Ovary (tissue), 9 donors: ENCODE results near the gene PPM1E. TPM values are rescaled to one million over a fixed set of nuclear protein-coding genes. Genes with fewer than 3 reads are reported as not detected.

ENCODE experiments used
- DNase-seq, 5 donors: peaks; one replicate each; pipeline ENCODE4 v3.0.0-alpha.2; 2019 to 2020
- H3K27ac ChIP-seq, 2 donors: fragments of 200-600 bp; one replicate each; pipeline versions ENCODE4 v1.5.1 to v1.8.0; 2019 to 2022
- H3K27me3 ChIP-seq: fragments of 200-600 bp; one replicate; pipeline ENCODE4 v1.8.0; 2022
- H3K36me3 ChIP-seq: fragments of 200-600 bp; sonication (generic); one replicate; pipeline ENCODE4 v1.5.1; 2019
- H3K4me1 ChIP-seq: one replicate; pipeline ENCODE4 v1.8.1; 2013; ENCODE audit warnings: mild to moderate bottlenecking, moderate library complexity; ENCODE audit not compliant: insufficient read depth
- H3K4me3 ChIP-seq: fragments of 200-600 bp; sonication (generic); one replicate; pipeline ENCODE4 v1.5.1; 2017
- H3K9me3 ChIP-seq, 2 donors: fragments of 200-600 bp in 1 of 2; sonication (generic) in 1 of 2; one replicate each; pipeline versions ENCODE4 v1.5.1 to v1.8.1; 2013 to 2019; ENCODE audit warnings: mild to moderate bottlenecking in 1 of 2, moderate library complexity in 1 of 2
- CTCF ChIP-seq, 3 donors: fragments of 450-650 bp in 2 of 3; fragments of 200-600 bp in 1 of 3; IDR thresholded peaks; one replicate each; pipeline versions ENCODE4 v1.5.1 to v1.8.0; 2016 to 2022; ENCODE audit warnings: antibody characterized with exemption in 3 of 3, mild to moderate bottlenecking in 1 of 3
- EP300 ChIP-seq: sonication (generic); formaldehyde crosslinking; IDR thresholded peaks from one replicate; pipeline ENCODE4 v1.6.1; 2017; ENCODE audit warnings: antibody characterized with exemption
- POLR2A ChIP-seq: fragments of 450-650 bp; IDR thresholded peaks from one replicate; pipeline ENCODE4 v1.6.1; 2017; ENCODE audit warnings: antibody characterized with exemption, mild to moderate bottlenecking, moderate library complexity
- WGBS, 3 donors: extraction: QIAGEN DNeasy Blood & Tissue Kit in 1 of 3; methylation state at CpG; one replicate each; pipeline versions ENCODE4 v1.1.5 to v1.1.7; 2013 to 2017; 5-methylcytosine and 5-hydroxymethylcytosine counted together
- intact Hi-C, 4 donors: fragments of 100-400 bp; cut with DNase I; formaldehyde crosslinking; loops; one replicate each; pipeline versions ENCODE4 v1.11.0 to v1.15.1; 2022 to 2023
- polyA plus RNA-seq, 2 donors: library from polyadenylated mRNA; stranded (reverse); fragments of 200-250 nt in 1 of 2; fragments of 350-450 nt in 1 of 2; fragmentation: Illumina TruSeq in 1 of 2; extraction: RNeasy Lipid Tissue Mini Kit (QIAGEN cat#74804) in 1 of 2; gene quantifications; one replicate each; pipeline ENCODE4 v1.2.3, GENCODE V29; 2013 to 2014
- total RNA-seq, 7 donors: library from RNA; depleted of rRNA in 2 of 7; stranded (reverse); fragments of >200 nt in 2 of 7; fragmentation: NEBNext Ultra II Directional in 3 of 7; extraction: Animal tissue kit (Norgen Biotek cat#: 25700) in 3 of 7; gene quantifications; one replicate each; pipeline versions ENCODE4 v1.1.0 to v1.2.4, GENCODE V29; 2016 to 2023
- donor health status: DM: no; HTN: no; CAD: no; lungs with moderate emphysema.
- donor health status: DM: no; HTN: no; CAD: no.
- donor health status: Bipolar disorder and iron deficiency.
- donor health status: DM: yes; HTN: yes; CAD: no.
- donor health status: DM: no; HTN: no; CAD: no.
- donor health status: DM: yes; HTN: yes; CAD: no.

Gene PPM1E
- total and polyA plus RNA-seq, 9 donors = 0.17 to 3.2 (median 0.47) TPM

- TF ChIP-seq CTCF (IDR thresholded peaks at IDR 0.05) (no peak), EP300 (no peak), POLR2A (no peak)
- H3K36me3 ChIP-seq = no peaks in the 10 kb centered on the region
- WGBS, 3 donors = 50 to 66% (median 61%) methylated on average over 7 of the region's 7 CpGs
Observed at GRCh38 chr17:58997756-58998553, 242.3 kb downstream of the PPM1E start.

GRCh38 chr17:58998871-58999270 lies 243.2 kb downstream of the PPM1E start:
- Histone ChIP-seq H3K27me3 (no peaks in the 10 kb centered on the region), H3K4me3 (no peak overlapping the region), H3K9me3 (no peaks in the 10 kb centered on the region), H3K36me3 (no peaks in the 10 kb centered on the region), H3K27ac (no peak overlapping the region), H3K4me1 (peaks cover 2% of the 10 kb centered on the region)
- WGBS, 3 donors = 89 to 95% (median 93%) methylated on average over 4 of the region's 4 CpGs
- TF ChIP-seq EP300 = no peak
- TF ChIP-seq POLR2A = no peak
- no peak for TF ChIP-seq CTCF (IDR thresholded peaks at IDR 0.05)
- intact Hi-C loops = no loop called here
- DNase-seq = no peak

More at GRCh38 chr17:58997756-58998553, 242.3 kb downstream of the PPM1E start:
- Histone ChIP-seq H3K9me3 (no peaks in the 10 kb centered on the region), H3K4me3 (no peak overlapping the region), H3K4me1 (peaks cover 2% of the 10 kb centered on the region), H3K27me3 (no peaks in the 10 kb centered on the region), H3K27ac (no peak overlapping the region)
- intact Hi-C loops = no loop called here
- DNase-seq = no peak

GRCh38 chr17:58999500-58999899 lies 243.8 kb downstream of the PPM1E start:
- no peak overlapping the region for H3K4me3 ChIP-seq
- H3K36me3 ChIP-seq = no peaks in the 10 kb centered on the region

GRCh38 chr17:59000022-59000421 lies 244.4 kb downstream of the PPM1E start:
- Histone ChIP-seq H3K36me3 (no peaks in the 10 kb centered on the region), H3K4me1 (peaks cover 2% of the 10 kb centered on the region), H3K9me3 (no peaks in the 10 kb centered on the region), H3K4me3 (no peak overlapping the region), H3K27ac (no peak overlapping the region), H3K27me3 (no peaks in the 10 kb centered on the region)
- intact Hi-C loops = loop anchor here in 3 of 4 donors (5.0 to 10.0 kb wide), 4 partner anchors 285 to 475 kb away; no protein-coding TSS in a partner anchor
- 96 to 97% (median 97%) methylated on average over 1 of the region's 1 CpG for WGBS, 3 donors
- no peak for DNase-seq
- TF ChIP-seq EP300 (no peak), POLR2A (no peak), CTCF (IDR thresholded peaks at IDR 0.05) (no peak)

More at GRCh38 chr17:58999500-58999899, 243.8 kb downstream of the PPM1E start:
- Histone ChIP-seq H3K27ac (no peak overlapping the region), H3K4me1 (peaks cover 2% of the 10 kb centered on the region), H3K27me3 (no peaks in the 10 kb centered on the region), H3K9me3 (no peaks in the 10 kb centered on the region)
- DNase-seq = no peak
- intact Hi-C loops = no loop called here
- WGBS, 3 donors = 95 to 100% (median 97%) methylated on average over 1 of the region's 1 CpG
- TF ChIP-seq CTCF (IDR thresholded peaks at IDR 0.05) (no peak), POLR2A (no peak), EP300 (no peak)
